ENCODE measurements around the gene AADAT. TPM values are rescaled to one million over a fixed set of nuclear protein-coding genes. Genes with fewer than 3 reads are reported as not detected.

Gene AADAT
- total and polyA plus RNA-seq, 2 of the 8 experiments (the other 6 are each of a cell fraction or from before 2014, with no cell fraction given) = 6.1 to 7.7 TPM

GRCh38 chr4:170022211-170022610, 67.5 kb downstream of the AADAT start (continued):
- TF ChIP-seq, protein P1, sequence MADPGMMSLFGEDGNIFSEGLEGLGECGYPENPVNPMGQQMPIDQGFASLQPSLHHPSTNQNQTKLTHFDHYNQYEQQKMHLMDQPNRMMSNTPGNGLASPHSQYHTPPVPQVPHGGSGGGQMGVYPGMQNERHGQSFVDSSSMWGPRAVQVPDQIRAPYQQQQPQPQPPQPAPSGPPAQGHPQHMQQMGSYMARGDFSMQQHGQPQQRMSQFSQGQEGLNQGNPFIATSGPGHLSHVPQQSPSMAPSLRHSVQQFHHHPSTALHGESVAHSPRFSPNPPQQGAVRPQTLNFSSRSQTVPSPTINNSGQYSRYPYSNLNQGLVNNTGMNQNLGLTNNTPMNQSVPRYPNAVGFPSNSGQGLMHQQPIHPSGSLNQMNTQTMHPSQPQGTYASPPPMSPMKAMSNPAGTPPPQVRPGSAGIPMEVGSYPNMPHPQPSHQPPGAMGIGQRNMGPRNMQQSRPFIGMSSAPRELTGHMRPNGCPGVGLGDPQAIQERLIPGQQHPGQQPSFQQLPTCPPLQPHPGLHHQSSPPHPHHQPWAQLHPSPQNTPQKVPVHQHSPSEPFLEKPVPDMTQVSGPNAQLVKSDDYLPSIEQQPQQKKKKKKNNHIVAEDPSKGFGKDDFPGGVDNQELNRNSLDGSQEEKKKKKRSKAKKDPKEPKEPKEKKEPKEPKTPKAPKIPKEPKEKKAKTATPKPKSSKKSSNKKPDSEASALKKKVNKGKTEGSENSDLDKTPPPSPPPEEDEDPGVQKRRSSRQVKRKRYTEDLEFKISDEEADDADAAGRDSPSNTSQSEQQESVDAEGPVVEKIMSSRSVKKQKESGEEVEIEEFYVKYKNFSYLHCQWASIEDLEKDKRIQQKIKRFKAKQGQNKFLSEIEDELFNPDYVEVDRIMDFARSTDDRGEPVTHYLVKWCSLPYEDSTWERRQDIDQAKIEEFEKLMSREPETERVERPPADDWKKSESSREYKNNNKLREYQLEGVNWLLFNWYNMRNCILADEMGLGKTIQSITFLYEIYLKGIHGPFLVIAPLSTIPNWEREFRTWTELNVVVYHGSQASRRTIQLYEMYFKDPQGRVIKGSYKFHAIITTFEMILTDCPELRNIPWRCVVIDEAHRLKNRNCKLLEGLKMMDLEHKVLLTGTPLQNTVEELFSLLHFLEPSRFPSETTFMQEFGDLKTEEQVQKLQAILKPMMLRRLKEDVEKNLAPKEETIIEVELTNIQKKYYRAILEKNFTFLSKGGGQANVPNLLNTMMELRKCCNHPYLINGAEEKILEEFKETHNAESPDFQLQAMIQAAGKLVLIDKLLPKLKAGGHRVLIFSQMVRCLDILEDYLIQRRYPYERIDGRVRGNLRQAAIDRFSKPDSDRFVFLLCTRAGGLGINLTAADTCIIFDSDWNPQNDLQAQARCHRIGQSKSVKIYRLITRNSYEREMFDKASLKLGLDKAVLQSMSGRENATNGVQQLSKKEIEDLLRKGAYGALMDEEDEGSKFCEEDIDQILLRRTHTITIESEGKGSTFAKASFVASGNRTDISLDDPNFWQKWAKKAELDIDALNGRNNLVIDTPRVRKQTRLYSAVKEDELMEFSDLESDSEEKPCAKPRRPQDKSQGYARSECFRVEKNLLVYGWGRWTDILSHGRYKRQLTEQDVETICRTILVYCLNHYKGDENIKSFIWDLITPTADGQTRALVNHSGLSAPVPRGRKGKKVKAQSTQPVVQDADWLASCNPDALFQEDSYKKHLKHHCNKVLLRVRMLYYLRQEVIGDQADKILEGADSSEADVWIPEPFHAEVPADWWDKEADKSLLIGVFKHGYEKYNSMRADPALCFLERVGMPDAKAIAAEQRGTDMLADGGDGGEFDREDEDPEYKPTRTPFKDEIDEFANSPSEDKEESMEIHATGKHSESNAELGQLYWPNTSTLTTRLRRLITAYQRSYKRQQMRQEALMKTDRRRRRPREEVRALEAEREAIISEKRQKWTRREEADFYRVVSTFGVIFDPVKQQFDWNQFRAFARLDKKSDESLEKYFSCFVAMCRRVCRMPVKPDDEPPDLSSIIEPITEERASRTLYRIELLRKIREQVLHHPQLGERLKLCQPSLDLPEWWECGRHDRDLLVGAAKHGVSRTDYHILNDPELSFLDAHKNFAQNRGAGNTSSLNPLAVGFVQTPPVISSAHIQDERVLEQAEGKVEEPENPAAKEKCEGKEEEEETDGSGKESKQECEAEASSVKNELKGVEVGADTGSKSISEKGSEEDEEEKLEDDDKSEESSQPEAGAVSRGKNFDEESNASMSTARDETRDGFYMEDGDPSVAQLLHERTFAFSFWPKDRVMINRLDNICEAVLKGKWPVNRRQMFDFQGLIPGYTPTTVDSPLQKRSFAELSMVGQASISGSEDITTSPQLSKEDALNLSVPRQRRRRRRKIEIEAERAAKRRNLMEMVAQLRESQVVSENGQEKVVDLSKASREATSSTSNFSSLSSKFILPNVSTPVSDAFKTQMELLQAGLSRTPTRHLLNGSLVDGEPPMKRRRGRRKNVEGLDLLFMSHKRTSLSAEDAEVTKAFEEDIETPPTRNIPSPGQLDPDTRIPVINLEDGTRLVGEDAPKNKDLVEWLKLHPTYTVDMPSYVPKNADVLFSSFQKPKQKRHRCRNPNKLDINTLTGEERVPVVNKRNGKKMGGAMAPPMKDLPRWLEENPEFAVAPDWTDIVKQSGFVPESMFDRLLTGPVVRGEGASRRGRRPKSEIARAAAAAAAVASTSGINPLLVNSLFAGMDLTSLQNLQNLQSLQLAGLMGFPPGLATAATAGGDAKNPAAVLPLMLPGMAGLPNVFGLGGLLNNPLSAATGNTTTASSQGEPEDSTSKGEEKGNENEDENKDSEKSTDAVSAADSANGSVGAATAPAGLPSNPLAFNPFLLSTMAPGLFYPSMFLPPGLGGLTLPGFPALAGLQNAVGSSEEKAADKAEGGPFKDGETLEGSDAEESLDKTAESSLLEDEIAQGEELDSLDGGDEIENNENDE (IDR thresholded peaks at IDR 0.05; ENCODE audit: insufficient replicate concordance, low read length) = no peak
- no peak for TF ChIP-seq SIX5 (IDR thresholded peaks at IDR 0.05; ENCODE audit: low read depth, low read length)
- TF ChIP-seq EZH2 (IDR thresholded peaks at IDR 0.05; ENCODE audit: low read depth, low read length, severe bottlenecking) = no peak

Measured in H1 (cell line).